NCI-H1694 (cell line): ENCODE measurements around the gene DUSP19.
"Not testable (repeated sequence)": the region's sequence is repeated elsewhere in the genome, so short reads cannot be mapped to it uniquely, and the experiment has no call there.

Experiments
- DNase-seq: peaks from one replicate; lab custom pipeline; 2025; lab: John Stamatoyannopoulos, UW

The DUSP19 gene, protein sequence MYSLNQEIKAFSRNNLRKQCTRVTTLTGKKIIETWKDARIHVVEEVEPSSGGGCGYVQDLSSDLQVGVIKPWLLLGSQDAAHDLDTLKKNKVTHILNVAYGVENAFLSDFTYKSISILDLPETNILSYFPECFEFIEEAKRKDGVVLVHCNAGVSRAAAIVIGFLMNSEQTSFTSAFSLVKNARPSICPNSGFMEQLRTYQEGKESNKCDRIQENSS

DNA sequence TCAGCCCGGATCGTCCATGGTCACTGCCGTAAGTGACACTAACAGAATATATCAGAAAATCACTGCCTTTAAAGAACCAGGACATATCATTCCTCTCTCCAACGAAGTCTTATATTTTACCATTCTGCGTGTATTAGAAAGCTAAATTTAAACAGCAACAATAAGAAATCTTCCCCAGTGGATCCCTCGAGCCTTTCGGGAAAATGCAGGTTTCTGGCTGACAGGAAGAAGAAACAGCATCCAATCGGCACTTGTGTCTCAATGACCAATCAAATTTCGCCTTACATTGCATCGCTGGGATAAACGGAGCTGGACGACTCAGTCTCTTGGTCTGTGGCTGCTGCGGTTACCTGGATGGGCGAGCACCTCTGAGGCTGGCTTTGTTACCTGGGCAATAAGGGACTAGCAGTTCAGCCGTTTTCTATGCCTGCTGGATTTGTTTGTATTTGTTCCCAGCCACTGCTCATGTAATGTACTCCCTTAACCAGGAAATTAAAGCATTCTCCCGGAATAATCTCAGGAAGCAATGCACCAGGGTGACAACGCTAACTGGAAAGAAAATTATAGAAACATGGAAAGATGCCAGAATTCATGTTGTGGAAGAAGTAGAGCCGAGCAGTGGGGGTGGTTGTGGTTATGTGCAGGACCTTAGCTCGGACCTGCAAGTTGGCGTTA is at the start of gene DUSP19:
Gene DUSP19, plus strand, starts transcription at position 284 of the 675 bp plus-strand sequence. Its CDS starts 187 bp downstream, at position 471.
- DNase-seq: peak; percentile 97

DNA sequence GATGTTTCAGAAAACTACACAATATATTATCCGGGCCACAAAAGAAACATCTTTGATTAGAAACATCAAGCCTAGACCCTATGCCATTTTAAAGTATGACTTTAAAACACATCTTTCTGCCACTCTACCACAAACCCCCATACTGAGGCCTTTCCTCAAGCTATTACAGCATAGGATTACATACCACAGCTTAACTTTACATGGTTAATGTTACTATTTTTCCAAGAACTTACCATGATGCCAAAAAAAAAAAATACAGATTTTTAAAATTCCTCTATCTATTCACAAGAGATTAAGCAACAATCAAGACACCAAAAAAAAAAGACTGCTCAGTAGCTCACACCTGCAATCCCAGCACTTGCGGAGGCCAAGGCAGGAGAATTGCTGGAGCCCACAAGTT is 49.3 kb upstream of the DUSP19 start:
- no peak for DNase-seq

DNA sequence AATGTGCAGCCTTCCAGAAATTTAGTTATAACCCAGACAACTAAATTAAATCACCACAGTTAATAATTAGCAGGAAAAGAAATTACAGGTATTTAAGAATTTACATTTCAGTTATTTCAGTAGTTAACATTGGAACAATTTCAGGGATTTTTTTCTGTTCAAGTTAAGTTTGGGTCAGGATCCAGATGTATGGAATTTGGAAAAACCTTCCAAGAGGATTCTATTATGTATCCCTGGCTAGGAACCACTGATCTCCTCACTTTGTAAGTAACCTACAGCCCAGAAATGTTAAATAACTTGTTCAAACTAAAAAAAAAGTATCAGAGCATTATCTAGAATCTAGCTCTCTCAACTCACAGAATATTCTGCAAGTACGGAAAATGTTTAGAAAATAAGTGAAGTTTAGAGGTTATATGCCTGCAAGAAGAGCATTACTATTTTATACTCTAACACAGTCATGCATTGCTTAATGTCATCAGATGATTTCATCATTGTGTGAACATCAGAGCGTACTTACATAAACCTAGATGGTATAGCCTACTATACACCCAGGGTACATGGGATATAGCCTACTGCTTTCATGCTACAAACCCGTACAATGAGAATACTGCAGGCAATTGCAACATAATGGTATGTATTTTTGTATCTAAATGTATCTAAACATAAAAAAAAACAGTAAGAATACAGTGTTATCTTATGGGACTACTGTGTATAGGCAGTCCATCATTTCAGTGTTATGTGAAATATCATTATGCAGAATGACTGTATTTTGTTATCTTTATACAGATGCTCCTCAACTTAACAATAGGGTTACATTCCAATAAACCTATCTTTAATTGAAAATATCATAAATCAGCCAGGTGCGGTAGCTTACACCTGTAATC is 46.4 kb upstream of the DUSP19 start:
- no peak for DNase-seq

DNA sequence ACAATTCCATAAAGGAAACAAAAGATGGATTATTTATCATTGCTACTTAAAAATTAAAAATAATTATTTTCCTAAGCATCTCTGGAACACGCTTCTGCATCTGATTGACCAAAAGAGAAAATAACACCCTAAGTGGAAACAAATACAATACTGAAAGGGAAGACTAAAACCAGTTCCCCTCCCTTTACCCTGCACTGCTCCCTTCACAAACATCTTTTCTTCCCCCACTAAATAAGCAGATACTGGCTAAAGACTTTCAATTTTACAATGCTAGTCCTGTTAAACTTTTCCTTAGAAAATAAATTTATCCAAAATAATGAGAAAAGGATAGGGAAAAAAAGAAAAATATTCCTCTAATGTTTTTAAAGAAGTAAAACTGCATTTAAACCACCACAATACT is 44.6 kb upstream of the DUSP19 start:
- DNase-seq: no peak

DNA sequence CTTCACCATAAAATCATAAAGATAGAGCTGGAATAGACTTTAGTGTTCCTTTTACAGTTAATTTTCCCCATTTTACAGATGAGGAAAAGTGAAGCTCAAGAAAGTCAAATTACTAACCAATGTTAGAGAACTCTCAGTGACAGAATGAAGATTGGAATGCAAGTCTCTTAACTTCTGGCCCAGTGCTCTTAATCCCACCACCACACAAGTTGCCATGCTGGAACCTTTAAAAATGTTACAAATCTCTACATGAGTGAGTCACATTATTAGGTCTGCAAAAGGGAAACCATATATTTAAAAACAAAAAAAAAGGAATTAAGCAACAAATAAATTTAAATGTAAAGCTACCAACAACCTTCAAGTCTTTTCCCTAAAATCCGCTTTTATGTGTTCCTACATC is 43.7 kb upstream of the DUSP19 start:
- DNase-seq: no peak

DNA sequence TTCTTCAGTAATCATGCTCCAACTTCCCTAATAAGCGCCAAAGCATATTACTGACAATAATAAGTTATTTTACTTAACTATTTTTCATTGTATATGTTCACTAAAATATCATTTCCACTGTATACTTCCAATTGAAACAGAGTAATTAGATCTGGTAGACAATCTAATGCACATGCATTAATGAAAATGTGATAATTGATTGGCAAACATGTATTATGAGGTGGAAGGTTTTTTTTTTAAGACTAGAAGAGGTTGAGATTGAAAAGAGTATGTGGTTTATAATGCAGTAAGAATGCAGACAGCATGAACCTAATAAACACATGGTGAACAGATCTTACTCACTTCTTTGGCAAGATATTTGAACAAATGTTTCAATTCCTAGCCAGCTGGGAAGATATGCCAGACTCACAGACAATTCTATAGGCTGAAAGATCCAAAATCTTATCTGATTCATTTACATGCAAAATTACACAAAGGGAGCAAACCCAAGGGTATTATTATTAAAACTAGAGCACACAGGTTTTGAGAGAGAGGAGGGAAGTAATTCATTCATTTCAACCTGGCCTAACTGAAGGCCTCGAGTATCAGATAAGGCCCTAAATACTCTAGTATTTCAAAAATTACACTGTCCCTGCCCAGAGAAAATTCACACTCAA is 43.1 kb upstream of the DUSP19 start:
- DNase-seq: no peak

DNA sequence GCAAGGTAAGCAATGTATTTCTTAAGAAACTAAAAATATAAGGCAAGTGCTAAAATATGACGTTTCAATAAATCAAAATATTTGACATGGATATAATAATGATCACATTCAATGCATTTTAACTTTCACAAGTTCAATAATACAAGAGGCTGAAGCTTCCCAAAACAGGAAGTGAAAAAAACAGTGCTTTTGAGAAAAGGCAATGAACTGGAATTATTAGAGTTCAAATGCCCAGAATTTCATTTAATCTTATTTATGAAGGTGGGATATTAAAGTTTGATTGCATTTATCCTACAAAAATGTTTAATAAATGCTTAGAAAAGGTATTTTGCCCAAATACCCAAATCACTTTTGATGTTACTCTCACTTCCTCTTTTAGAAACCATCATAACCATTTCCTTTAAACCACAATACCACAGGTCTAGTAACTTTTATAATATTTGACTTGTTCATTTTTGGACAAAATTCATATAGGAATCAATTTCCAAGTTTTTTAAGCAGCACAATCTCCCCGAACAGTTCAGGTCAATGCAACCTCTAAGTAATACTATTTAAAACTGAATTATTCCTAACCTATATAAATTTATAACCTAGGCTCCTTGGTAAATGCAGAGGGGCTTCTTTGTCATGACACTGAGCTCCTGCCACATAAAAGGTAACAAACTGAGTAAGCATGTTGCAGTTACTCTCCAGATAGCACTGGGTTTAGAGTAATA is 42.4 kb upstream of the DUSP19 start:
- DNase-seq: no peak

DNA sequence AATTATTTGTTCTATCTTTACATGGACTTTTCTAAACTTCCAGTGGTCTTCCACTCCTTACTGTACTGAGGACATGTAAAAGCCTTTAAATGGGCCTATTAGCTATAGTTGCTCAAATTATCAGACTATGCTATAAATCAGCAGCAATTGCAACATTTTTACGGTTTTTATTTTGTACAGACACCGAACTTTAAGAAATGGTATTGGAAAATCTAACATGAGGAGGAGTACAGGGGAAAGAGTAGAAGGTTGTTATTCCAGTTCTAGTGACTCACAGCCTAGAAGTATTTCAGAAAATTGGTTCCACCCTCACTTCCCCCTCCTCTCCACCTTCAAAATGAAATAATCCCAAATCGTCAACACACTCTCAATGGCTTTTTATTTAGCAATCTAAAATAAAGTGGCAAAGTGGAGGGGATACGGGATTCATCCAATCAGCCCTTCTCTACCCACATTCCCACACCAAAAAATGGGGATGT is 41.4 kb upstream of the DUSP19 start:
- no peak for DNase-seq

DNA sequence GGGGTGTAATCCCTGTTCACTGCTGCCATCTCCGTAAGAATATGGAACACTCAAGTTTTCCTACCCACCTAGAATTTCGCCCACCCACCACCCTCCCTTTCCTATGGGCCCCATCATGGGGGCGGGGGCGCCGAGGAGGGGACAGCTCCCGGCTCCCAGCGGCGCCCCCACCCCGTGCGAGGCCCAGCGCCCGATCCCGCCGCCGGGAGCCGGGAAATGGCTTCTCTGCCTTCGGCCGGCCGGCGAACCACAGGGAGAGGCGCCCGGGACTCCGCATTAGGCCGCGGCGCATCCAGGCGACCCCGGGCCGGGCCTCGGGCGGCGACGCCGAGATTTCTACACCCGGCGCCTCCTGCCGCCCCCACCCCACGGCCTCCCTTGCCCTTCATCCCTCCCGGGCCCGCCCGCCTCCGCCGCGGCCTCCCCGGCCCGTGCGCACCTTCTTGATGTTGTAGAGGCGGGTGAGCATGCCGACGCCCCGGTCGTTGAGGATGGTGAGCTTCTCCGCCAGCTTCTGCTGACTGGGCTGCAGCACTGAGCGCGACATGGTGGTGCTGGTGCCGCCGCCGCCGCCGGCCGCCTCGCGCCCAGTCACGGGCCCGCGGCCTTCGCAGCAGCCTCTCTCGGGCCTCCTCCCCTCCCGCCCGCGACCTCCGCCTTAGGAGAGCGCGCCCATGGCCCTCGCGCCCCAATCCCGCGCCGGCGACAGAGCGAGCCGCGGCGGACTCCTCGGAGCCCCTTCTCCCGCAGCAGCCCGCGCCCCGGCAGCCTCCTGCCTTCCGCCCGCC is 40.8 kb upstream of the DUSP19 start:
- DNase-seq: peak; percentile 14

DNA sequence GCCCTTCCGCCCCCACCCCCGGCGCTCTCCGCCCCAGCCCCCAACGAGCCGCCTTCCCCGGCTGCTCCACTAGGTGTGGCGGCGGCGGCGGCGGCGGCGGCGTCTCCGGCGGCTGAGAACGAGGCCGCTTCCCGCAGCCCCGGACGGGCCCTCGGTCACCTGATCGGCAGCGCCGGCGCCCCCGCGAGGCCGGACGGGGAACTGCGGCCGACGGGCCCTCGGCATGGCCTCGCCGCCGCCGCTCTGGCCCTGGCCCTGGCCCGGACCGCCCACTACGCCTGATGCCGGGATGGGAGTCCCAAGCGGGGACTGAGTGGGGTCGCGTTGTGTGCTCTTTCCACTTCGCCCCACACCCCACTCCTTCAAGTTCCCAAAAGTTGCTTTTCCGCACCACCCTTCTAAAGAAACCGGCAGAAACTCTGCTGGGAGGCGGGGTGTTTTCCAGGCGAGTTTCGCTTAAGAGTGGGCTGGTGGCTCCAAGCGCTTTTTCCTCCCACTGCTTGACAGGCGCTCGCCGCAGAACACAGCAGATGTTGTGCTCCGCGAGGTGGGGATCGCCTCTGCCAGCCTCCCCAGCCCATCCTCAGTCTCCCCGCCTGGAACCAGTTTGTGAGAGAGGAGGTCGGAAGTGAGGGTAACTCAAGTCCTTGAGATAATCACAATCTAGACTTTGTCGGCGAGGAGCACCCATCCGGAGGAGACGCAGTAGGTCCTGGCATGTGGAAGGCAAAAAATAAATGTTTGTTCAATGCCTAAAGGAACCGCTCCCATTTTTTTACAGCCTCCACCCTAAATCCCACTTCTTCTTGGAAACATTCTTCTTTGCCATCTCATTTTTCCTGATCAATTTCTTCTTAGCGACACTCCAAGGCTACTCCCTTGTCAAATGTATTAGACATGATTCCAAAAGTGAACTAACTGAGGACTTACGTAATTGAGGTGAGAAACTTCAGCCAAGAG is 39.9 kb upstream of the DUSP19 start, which contains the start of gene NCKAP1:
Gene NCKAP1, minus strand, starts transcription at position 117 of the 960 bp plus-strand sequence. CDS start 358 bp downstream, outside the sequence.
- peak; percentile 64 for DNase-seq

DNA sequence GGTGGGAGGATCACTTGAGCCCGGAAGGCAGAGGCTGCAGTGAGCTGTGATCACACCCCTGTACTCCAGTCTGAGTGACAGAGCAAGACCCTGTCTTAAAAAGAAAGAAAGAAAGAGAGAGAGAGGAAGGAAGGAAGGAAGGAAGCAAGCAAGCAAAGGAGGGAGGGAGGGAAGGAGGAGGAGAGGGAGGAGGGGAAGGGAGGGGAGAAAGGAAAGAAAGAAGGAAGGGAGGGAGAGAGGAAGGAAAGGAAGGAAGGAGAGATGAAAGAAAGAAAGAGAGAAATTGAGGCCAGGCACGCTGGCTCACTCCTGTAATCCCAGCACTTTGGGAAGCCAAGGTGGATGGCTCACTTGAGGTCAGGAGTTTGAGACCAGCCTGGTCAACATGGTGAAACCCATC is 37.9 kb upstream of the DUSP19 start:
- no peak for DNase-seq

DNA sequence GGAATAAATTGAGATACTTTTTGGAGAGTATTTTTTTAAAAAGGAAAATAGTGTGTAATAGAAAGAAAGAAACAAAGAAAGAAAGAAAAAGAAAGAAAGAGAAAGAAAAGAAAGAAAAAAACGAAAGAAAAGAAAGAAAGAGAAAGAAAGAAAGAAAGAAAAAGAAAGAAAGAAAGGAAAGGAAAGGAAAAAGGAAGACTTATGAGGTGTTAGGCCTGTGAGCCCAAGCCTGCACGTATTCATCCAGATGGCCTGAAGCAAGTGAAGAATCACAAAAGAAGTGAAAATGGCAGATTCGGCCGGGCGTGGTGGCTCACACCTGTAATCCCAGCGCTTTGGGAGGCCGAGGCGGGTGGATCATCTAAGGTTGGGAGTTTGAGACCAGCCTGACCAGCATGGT is 35.0 kb upstream of the DUSP19 start:
- DNase-seq: not testable (repeated sequence)

DNA sequence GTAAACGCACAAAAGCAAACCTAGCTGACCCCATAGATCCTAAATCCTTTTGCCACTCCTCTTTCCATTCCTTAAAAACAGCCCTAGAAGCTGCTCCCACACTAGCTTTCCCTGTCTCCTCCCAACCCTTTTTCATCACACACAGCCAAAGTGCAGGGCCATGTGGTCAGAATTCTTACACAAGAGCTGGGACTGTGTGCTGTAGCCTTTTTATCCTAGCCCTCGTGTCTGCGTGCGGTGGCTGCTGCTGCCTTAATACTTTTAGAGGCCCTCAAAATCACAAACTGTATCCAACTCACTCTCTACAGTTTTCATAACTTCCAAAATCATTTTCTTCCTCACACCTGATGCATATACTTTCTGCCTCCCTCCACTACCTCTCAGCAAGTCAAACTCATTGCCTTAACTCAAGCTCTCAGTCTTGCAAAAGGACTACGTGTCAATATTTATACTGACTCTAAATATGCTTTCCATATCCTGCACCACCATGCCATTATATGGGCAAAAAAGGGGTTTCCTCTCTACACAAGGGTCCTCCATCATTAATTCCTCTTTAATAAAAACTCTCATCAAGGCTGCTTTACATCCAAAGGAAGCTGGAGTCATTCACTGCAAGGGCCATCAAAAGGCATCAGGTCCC is 30.9 kb upstream of the DUSP19 start:
- not testable (repeated sequence) for DNase-seq

DNA sequence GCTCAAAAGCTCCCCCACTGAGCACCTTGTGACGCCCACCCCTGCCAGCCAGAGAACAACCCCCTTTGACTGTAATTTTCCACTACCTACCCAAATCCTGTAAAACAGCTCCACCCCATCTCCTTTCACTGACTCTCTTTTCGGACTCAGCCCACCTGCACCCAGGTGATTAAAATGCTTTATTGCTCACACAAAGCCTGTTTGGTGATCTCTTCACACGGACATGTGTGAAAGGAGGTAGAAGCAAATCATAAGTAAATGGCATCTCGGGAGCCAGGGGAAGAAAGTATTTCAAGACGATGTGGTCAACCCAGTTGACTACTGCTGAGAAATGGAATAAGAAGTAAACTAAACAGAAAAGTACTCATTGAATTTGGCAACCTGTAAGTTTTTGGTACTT is 29.1 kb upstream of the DUSP19 start:
- DNase-seq: no peak

DNA sequence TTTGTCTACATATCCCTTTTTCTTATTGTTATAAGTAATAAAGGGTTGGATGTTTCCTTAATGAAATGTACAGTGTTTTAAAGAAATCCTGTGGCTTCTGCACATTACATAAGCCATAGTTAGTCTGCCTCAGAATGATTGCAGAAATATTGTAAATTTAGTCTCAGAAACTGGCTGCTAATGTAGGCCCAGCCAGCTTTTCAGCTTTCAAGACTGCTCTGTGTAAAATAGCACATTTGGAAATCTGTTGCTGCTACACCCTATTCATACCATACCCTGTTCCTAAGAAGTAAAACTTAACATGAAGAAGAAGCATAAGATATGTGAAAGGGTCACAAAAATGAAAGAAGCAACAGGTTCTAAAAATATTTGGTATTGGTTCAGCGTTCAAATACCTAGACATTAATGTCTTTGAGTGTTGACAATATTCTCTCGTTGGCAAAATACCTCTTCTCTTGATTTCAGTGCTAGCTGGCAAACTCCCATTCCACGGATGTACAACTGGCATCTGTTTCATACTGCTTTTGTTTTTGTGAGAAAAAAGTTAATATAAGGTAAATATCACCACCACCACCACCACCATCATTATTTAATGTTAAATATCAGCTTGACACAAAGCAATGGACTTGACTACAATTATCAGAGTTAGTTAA is 21.1 kb upstream of the DUSP19 start:
- no peak for DNase-seq

DNA sequence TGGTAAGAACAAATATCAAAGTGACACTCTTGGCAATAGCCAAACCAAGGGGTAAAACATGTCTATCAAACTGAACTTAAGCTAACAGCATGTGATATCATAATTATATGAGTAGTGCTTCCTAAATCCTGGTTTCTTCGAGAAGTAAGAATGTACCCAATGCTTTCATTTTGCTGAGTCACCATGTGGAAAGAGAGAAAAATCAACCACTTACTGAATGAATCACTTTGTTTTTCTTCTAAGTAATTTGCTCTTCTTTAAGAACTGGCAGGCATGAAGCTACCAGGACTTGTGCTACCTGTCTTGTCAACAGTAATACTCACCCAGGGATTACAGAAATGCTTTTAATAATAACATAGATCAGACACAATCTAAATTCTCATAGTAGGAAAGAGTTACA is 19.0 kb upstream of the DUSP19 start:
- no peak for DNase-seq

DNA sequence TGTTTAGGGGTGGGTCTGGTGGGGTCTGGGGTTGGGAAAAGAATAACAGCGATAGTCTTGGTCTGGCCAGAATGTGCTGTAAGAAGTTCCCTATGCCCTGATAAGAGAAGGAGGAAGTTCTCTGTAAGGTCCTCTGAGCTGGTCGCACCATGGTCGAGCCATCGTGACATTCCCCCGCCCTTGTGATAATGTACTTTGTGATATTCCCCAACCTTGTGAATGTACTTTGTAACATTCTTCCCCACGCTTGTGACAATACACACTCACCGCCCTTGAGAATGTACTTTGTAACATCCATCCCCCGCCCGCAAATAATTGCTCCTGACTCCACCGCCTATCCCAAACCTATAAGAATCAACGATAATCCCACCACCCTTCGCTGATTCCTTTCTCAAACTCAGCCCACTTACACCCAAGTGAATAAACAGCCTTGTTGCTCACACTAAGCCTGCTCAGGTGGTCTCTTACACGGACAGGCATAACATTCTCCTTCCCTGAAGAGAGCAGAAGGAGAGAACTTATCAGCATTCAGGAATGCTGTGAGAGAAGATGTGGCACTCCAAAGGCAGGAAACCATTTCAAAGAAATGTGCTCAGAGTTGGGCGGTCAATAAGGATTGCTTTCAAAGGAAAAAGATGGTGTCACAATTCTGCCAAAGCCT is 17.8 kb upstream of the DUSP19 start:
- DNase-seq: no peak

DNA sequence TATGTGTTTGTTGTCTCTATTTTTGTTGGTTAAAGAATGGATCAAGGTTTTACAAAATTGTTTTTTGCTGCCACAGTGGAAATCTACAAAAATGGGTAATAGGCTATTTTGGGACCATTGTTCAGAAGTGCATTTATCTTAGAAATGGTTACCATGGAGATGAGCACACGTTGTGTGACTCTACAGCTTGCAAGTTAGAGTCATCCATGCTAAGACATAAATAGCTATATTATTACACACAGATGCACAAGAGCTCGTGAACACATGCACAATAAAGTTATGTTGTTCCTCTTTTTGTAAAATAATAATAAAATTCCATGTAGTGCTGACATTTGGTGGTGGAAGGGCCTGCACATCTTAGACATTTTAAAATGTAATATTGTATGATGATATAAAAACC is 15.5 kb upstream of the DUSP19 start:
- DNase-seq: no peak
